HG02885 (cell line): ENCODE results near the gene PRELID3B.

Source experiments
- ATAC-seq: cut with Tn5 transposase; IDR thresholded peaks from one replicate; pipeline ENCODE4 v1.9.1; 2021; ENCODE audit warnings: mild to moderate bottlenecking; ENCODE audit not compliant: unreplicated experiment, poor library complexity

PRELID3B gene

GRCh38 chr20:59028812-59029211 lies 13.8 kb downstream of the PRELID3B start:
- ATAC-seq, result no peak

GRCh38 chr20:59027741-59028320 lies 14.8 kb downstream of the PRELID3B start:
- no peak for ATAC-seq

GRCh38 chr20:59026904-59027740 lies 15.5 kb downstream of the PRELID3B start:
- no peak for ATAC-seq

- no peak for ATAC-seq
Measured at GRCh38 chr20:59025511-59025910, 17.1 kb downstream of the PRELID3B start.

- ATAC-seq, result no peak
Measured at GRCh38 chr20:59025086-59025485, 17.5 kb downstream of the PRELID3B start.

- no peak for ATAC-seq
Measured at GRCh38 chr20:59024111-59024530, 18.5 kb downstream of the PRELID3B start.

DNA sequence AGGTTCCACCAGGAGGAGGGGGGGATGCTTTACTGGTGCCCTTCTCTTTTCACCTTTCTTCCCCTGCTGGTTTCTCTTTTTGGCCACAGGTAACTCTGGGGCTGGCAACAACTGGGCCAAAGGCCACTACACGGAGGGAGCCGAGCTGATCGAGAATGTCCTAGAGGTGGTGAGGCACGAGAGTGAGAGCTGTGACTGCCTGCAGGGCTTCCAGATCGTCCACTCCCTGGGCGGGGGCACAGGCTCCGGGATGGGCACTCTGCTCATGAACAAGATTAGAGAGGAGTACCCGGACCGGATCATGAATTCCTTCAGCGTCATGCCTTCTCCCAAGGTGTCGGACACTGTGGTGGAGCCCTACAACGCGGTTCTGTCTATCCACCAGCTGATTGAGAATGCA lies 19.0 kb downstream of the PRELID3B start:
- no peak for ATAC-seq

DNA sequence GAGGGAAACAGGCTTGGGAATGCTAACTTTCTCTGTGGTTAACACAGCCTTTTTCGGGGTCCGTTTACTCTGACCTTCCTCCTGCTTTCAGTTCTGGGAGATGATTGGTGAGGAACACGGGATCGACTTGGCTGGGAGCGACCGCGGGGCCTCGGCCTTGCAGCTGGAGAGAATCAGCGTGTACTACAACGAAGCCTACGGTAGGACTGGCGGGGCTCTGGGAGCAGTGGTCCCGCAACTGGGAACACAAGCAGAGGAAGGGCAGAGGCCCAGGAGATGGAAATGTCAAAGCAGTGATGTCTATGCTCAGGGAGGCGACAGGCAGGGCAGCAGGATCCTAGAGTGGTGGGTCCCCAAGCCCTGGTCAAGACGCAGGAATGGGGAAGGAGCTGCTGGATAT lies 19.8 kb downstream of the PRELID3B start:
- ATAC-seq, result no peak

DNA sequence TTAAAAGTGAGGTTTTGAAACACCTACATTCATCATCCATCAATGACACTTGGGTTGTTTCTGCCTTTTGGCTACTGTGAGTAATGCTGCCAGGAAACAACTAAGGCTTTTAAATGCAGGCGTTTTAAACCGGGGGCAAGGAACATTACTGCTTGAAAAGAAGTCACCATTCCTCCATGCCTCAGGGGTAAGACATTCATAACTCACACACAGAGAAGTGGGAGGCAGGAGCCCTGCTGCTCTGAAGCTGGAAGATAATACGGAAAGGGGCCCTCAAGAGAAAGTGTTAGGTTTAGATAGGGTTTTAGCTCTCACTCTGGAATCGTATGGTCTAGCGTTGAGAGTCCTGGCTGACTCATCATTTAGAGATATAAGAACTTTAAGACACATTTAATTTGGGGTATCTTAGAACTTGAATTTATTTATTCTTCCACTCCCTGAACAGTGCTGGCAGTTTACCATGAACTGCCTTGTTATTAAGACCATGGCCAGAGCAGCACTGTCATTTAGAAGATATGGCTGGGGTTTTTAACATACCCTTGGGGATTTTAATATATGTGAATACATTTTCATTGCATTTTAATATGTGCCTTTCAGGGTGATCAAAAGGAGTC lies 21.5 kb downstream of the PRELID3B start:
- no peak for ATAC-seq

DNA sequence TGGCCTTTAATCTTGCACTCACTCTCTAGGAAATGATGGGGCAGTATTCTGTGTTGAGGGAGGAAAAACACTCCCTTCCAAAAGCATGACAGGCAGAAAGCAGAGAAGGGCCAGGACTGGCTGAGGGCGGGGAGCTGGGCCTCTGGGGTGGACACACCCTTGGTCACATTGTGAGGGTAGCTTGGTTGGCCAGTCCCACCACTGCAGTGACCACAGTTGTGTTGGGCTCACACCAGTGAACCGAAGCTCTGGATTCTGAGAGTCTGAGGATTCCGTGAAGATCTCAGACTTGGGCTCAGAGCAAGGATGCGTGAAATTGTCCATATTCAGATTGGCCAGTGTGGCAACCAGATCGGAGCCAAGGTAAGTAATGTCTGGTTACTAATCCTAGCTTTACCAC lies 23.4 kb downstream of the PRELID3B start, which contains the start of gene TUBB1:
Gene TUBB1, plus strand, starts transcription at position 213 of the 400 bp plus-strand sequence. Its CDS starts 94 bp downstream, at position 307.
- ATAC-seq, result no peak

DNA sequence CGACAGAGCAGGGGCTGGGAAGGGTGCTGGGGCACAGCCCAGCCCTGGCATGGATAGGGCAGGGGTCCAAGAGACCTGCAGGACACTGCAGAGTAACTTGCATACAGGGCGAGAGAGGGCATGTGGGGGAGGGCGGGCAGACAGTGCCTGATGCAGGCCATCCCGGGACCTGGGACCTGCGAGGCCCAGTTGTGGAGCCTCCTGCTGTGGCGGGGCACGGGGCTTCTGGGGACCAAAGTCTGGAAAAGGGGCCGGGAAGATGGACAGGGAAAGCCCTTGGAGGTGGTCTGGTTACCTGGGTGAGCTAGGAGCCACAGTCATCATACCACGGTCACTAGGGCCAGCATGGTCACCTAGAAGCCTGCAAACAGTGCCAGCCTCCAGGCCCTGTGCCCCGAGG lies 23.8 kb downstream of the PRELID3B start:
- ATAC-seq, result no peak

DNA sequence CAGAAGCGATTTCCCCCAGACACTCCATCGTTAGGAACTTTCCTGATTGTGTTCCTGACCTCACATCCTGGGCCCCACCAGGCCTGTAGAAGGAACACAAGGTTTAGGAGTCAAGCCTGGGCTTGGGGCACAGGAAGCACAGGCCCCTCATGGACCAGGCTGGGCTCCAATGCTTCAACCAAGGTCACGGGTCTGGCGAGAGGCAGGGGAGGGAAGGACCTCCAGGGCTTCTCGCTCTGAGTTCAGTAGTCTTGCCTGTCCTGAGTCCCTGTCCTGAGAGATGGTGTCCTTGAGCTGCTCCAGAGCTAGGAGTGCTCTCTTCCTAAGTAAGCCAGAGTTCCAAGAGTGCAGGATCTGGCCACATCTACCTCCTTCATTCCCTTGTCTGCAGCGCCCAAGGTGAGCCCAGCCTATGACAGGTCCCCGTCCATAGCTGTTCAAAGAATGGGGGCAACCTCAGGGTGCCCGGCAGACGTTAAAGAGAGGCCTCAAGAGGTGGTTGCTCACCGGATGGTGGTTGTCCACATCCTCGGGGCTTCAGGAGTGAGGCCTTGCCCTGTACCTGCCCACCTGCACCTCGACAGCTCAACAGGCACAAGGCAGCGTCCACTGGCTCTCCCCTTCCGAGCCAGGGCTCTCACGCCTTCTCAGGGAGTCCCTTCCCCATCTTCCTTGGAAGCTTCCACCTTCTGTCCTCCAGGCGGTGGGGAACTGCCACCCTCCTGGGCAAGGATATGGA lies 24.9 kb downstream of the PRELID3B start:
- no peak for ATAC-seq

DNA sequence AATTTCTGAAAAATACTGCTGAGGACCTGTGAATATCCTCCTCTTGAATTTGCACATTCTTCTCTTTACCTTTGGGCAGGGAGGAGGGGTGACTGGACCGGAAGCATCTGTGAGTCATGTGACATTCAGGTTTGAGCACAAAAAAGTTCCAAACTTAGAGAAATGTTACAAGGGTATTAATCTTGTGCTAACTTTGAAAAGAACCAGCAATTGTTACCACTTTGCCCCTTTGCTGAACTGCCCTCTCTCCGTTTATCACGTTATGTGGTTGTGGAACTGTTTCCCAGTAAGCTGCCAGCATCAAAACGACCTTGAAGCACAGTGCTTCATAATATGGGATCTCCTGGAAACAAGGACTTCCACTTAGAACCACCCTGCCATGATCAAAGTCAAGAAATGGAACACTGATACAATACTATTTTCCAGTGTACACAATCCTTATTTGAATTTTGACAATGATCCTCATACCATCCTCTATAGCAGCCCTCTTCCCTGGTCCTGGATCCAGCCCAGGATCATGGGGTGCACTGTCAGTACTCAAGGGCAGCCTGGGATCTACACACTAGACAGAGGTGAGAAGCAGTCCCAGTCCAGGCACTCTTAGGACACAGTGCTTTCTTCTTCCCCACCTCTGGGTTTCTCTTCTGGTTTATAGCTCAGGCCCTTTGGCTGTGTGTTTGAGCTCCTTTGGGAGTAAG lies 25.6 kb downstream of the PRELID3B start:
- ATAC-seq, result no peak

- no peak for ATAC-seq
Measured at GRCh38 chr20:59015812-59016711, 26.5 kb downstream of the PRELID3B start.

- no peak for ATAC-seq
Measured at GRCh38 chr20:59015411-59015810, 27.2 kb downstream of the PRELID3B start.

DNA sequence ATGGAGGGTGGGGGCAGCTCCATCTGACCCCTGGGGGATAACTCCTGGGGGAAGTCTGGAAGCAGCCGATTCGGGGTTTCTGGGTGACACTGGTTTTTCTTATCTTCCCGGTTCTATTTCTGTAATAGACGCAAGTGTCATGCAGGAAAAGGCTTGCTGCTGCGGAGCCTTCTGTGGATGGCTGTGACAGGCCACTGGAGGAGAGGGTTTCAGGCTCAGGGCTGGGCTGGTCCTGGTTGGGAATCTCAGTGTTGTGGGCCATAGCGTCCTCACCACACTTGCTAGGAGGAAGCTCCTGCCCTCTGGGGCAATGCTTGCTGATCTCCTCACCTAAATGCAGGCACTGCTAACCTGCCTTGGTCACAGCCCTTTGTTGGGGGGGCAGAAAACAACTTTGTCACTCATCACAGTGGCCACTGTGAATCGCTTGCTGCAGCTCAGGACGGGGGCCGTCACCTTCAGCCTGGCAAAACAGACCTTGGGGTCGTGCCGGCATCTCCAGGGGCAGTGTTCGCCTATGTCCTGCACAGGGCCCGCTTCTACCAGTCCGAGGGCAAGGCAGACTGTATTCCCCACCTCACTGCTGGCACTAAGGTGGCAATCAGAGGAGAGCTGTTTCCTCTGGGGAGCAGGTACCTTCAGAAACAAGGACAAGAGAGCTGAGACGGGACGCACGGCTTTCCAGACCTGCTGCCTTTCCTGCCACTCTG lies 27.8 kb downstream of the PRELID3B start:
- no peak for ATAC-seq

DNA sequence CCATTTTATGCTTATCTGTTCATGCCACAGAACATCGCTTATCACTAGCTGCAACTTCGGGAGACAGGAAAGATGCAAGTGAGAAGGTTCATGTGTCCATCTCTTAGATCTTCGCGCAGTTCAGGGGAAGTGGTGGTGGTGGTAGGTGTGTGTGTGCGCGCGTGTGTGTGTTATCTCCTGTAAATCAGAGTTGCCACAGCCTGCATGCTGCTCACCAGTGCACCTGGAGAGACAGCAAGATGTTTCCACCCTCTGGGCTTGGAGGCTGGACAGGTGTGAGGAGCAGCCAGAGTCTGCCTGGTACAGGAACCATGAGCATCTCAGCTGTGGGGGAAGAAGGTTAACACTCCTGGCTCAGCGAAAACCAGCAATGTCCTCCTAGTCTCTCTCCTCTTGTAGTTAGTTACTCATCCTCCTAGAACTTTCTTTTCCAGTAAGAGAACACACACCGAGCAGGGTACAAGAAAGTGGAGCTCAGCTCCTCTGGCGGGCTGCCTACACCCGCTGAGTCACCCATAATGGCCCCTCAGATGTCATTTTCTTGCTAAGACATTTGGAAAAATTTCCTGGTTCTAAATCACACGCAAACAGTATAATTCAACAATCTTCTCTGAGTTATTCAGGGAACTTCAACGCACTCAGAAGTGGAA lies 28.5 kb downstream of the PRELID3B start:
- ATAC-seq, result no peak
